Karpas-422 (cell line): ENCODE data around the gene CCDC61. TPM values are rescaled to one million over a fixed set of nuclear protein-coding genes. Genes with fewer than 3 reads are reported as not detected.
A peak's percentile ranks its signal among the peaks of the same experiment; 100 is the strongest.

Experiments used
- DNase-seq: peaks from one replicate; pipeline ENCODE4 v3.0.0-alpha.2; 2015
- H2AFZ ChIP-seq: fragments of 200-600 bp; sonication (generic); 2 replicates; pipeline ENCODE4 v1.6.1; 2014; ENCODE audit warnings: antibody characterized with exemption, low read length, mixed read lengths
- H3K27ac ChIP-seq: fragments of 200-600 bp; sonication (generic); 2 replicates; pipeline ENCODE4 v1.5.1; 2014; ENCODE audit warnings: mild to moderate bottlenecking, low read length, moderate library complexity
- H3K27me3 ChIP-seq: fragments of 200-600 bp; sonication (generic); 2 replicates; pipeline ENCODE4 v1.6.1; 2014; ENCODE audit warnings: low read length, mixed read lengths
- H3K36me3 ChIP-seq: fragments of 200-600 bp; sonication (generic); 2 replicates; pipeline ENCODE4 v1.6.1; 2014; ENCODE audit warnings: low read length, mixed read lengths; ENCODE audit not compliant: insufficient read depth
- H3K4me1 ChIP-seq: fragments of 200-600 bp; sonication (generic); 2 replicates; pipeline ENCODE4 v1.6.1; 2014; ENCODE audit warnings: mild to moderate bottlenecking, low read length, mixed read lengths
- H3K4me2 ChIP-seq: fragments of 200-600 bp; sonication (generic); 2 replicates; pipeline ENCODE4 v1.6.1; 2014; ENCODE audit warnings: low read length, low read depth, mild to moderate bottlenecking; ENCODE audit not compliant: poor library complexity, severe bottlenecking
- H3K4me3 ChIP-seq: fragments of 200-600 bp; sonication (generic); 2 replicates; pipeline ENCODE4 v1.5.1; 2014; ENCODE audit warnings: mild to moderate bottlenecking, antibody characterized with exemption, low read length, mixed read lengths
- H3K79me2 ChIP-seq: fragments of 200-600 bp; sonication (generic); 2 replicates; pipeline ENCODE4 v1.6.1; 2014; ENCODE audit warnings: mild to moderate bottlenecking, low read length, mixed read lengths
- H3K9ac ChIP-seq: fragments of 200-600 bp; sonication (generic); 2 replicates; pipeline ENCODE4 v1.6.0; 2014; ENCODE audit warnings: low read length
- H3K9me2 ChIP-seq: fragments of 200-600 bp; sonication (generic), shearing (Covaris generic); replicated peaks from 2 replicates; pipeline ENCODE4 v1.6.0; 2014; ENCODE audit warnings: mild to moderate bottlenecking, low read length, moderate library complexity; ENCODE audit not compliant: insufficient read depth
- H3K9me3 ChIP-seq: fragments of 300-700, 200-600 bp; sonication (generic); 2 replicates; pipeline ENCODE4 v1.6.1; 2014; ENCODE audit warnings: low read length, mixed read lengths
- H4K20me1 ChIP-seq: fragments of 200-600 bp; sonication (generic); 2 replicates; pipeline ENCODE4 v1.6.1; 2014; ENCODE audit warnings: mild to moderate bottlenecking, antibody characterized with exemption, low read length, low read depth; ENCODE audit not compliant: insufficient read depth
- total RNA-seq: library from RNA; depleted of rRNA; stranded (reverse); fragments of >200 nt; shearing (Covaris generic); gene quantifications from 2 replicates; pipeline ENCODE4 v1.2.3, GENCODE V29; 2014; ENCODE audit warnings: low replicate concordance

The CCDC61 gene
- total RNA-seq, 1 experiment from 2014 or later = 6.4 TPM

- no peak for DNase-seq
- no peaks in the 10 kb centered on the region for H3K9me2 ChIP-seq
- H2AFZ ChIP-seq = no peak overlapping the region
- no peak overlapping the region for H3K27ac ChIP-seq
- H3K4me2 ChIP-seq = no peak overlapping the region
- H3K9me3 ChIP-seq = no peaks in the 10 kb centered on the region
- H3K36me3 ChIP-seq = no peaks in the 10 kb centered on the region
- H3K79me2 ChIP-seq = no peaks in the 10 kb centered on the region
- H3K4me3 ChIP-seq = no peak overlapping the region
- no peaks in the 10 kb centered on the region for H3K27me3 ChIP-seq
- no peak overlapping the region for H3K9ac ChIP-seq
- peaks cover 7% of the 10 kb centered on the region for H3K4me1 ChIP-seq
- no peaks in the 10 kb centered on the region for H4K20me1 ChIP-seq
These were observed 23.9 kb upstream of the CCDC61 start for GRCh38 chr19:45971260-45971902.

- Histone ChIP-seq H3K4me3 (no peak overlapping the region), H4K20me1 (no peaks in the 10 kb centered on the region), H3K79me2 (no peaks in the 10 kb centered on the region), H3K9me3 (no peaks in the 10 kb centered on the region), H3K9me2 (no peaks in the 10 kb centered on the region), H3K27me3 (no peaks in the 10 kb centered on the region), H3K9ac (no peak overlapping the region), H3K36me3 (no peaks in the 10 kb centered on the region), H3K4me2 (no peak overlapping the region), H3K27ac (no peak overlapping the region), H3K4me1 (peaks cover 7% of the 10 kb centered on the region), H2AFZ (no peak overlapping the region)
- no peak for DNase-seq
These were observed 23.0 kb upstream of the CCDC61 start for GRCh38 chr19:45972081-45972946.

- H2AFZ ChIP-seq = no peak overlapping the region
- no peaks in the 10 kb centered on the region for H3K9me2 ChIP-seq
- no peaks in the 10 kb centered on the region for H4K20me1 ChIP-seq
- H3K79me2 ChIP-seq = no peaks in the 10 kb centered on the region
- no peak overlapping the region for H3K27ac ChIP-seq
- no peak overlapping the region for H3K4me2 ChIP-seq
- H3K4me1 ChIP-seq = peaks cover 7% of the 10 kb centered on the region
- no peaks in the 10 kb centered on the region for H3K27me3 ChIP-seq
- no peaks in the 10 kb centered on the region for H3K9me3 ChIP-seq
- H3K9ac ChIP-seq = no peak overlapping the region
- no peaks in the 10 kb centered on the region for H3K36me3 ChIP-seq
- no peak for DNase-seq
- H3K4me3 ChIP-seq = no peak overlapping the region
These were observed 22.2 kb upstream of the CCDC61 start for GRCh38 chr19:45972947-45973540.

- Histone ChIP-seq H2AFZ (no peak within 1 kb of the TSS), H3K27me3 (no peaks in the 10 kb centered on the region)
These were observed 21.5 kb upstream of the CCDC61 start, which contains the start of gene NOVA2 for GRCh38 chr19:45973553-45974338. Gene NOVA2 (minus strand): TSS chr19:45973865. CDS start chr19:45973351, 514 bp downstream.

GRCh38 chr19:45975306-45976070 lies 19.8 kb upstream of the CCDC61 start:
- no peak overlapping the region for H3K9ac ChIP-seq
- no peak overlapping the region for H3K4me3 ChIP-seq
- no peak for DNase-seq
- no peak overlapping the region for H3K27ac ChIP-seq
- H3K36me3 ChIP-seq = no peaks in the 10 kb centered on the region
- no peaks in the 10 kb centered on the region for H3K9me3 ChIP-seq
- H4K20me1 ChIP-seq = no peaks in the 10 kb centered on the region
- H2AFZ ChIP-seq = no peak overlapping the region
- no peak overlapping the region for H3K4me2 ChIP-seq
- peaks cover 7% of the 10 kb centered on the region for H3K4me1 ChIP-seq
- H3K27me3 ChIP-seq = no peaks in the 10 kb centered on the region
- H3K79me2 ChIP-seq = no peaks in the 10 kb centered on the region
- H3K9me2 ChIP-seq = no peaks in the 10 kb centered on the region

More at GRCh38 chr19:45973553-45974338, 21.5 kb upstream of the CCDC61 start, which contains the start of gene NOVA2:
- Histone ChIP-seq H4K20me1 (no peaks in the 10 kb centered on the region), H3K9me3 (no peaks in the 10 kb centered on the region), H3K36me3 (no peaks in the 10 kb centered on the region), H3K4me2 (peak within 1 kb of the TSS; percentile 32), H3K4me3 (peak within 1 kb of the TSS; percentile 43; the same call in 1 of the 2 replicates), H3K27ac (no peak within 1 kb of the TSS), H3K9me2 (no peaks in the 10 kb centered on the region), H3K9ac (peak within 1 kb of the TSS; percentile 54), H3K4me1 (peaks cover 7% of the 10 kb centered on the region), H3K79me2 (no peaks in the 10 kb centered on the region)
- peak; percentile 90 for DNase-seq

- no peaks in the 10 kb centered on the region for H4K20me1 ChIP-seq
- H3K4me1 ChIP-seq = peaks cover 7% of the 10 kb centered on the region
- H2AFZ ChIP-seq = no peak overlapping the region
- no peak overlapping the region for H3K4me2 ChIP-seq
- H3K4me3 ChIP-seq = no peak overlapping the region
- DNase-seq = peak; percentile 58
- H3K27ac ChIP-seq = no peak overlapping the region
- no peaks in the 10 kb centered on the region for H3K9me3 ChIP-seq
- no peaks in the 10 kb centered on the region for H3K79me2 ChIP-seq
- H3K9ac ChIP-seq = no peak overlapping the region
- no peaks in the 10 kb centered on the region for H3K27me3 ChIP-seq
- no peaks in the 10 kb centered on the region for H3K9me2 ChIP-seq
- H3K36me3 ChIP-seq = no peaks in the 10 kb centered on the region
These were observed 19.1 kb upstream of the CCDC61 start for GRCh38 chr19:45976178-45976577.

- Histone ChIP-seq H3K9ac (no peak overlapping the region), H2AFZ (no peak overlapping the region), H3K27ac (no peak overlapping the region), H3K4me2 (no peak overlapping the region), H3K9me3 (no peaks in the 10 kb centered on the region), H3K36me3 (no peaks in the 10 kb centered on the region), H3K4me1 (peaks cover 7% of the 10 kb centered on the region), H3K4me3 (no peak overlapping the region), H3K79me2 (no peaks in the 10 kb centered on the region), H4K20me1 (no peaks in the 10 kb centered on the region), H3K27me3 (no peaks in the 10 kb centered on the region), H3K9me2 (no peaks in the 10 kb centered on the region)
- DNase-seq = no peak
These were observed 17.1 kb upstream of the CCDC61 start for GRCh38 chr19:45978156-45978555.
